Sigmoid colon (tissue), 7 donors: ENCODE data around the gene APBB1IP. TPM values are rescaled to one million over a fixed set of nuclear protein-coding genes. Genes with fewer than 3 reads are reported as not detected.

Experiments
- DNase-seq: peaks from one replicate; pipeline ENCODE4 v3.0.0-alpha.2; 2019
- H3K27ac ChIP-seq, 4 donors: fragments of 200-600 bp; sonication (generic); one replicate each; pipeline ENCODE4 v1.5.1; 2016 to 2019; ENCODE audit warnings: mild to moderate bottlenecking in 1 of 4
- H3K27me3 ChIP-seq, 3 donors: fragments of 200-600 bp; sonication (generic); one replicate each; pipeline ENCODE4 v1.5.1; 2019; ENCODE audit warnings: mild to moderate bottlenecking in 1 of 3
- H3K36me3 ChIP-seq, 4 donors: fragments of 200-600 bp; sonication (generic); one replicate each; pipeline ENCODE4 v1.5.1; 2016 to 2019
- H3K4me1 ChIP-seq, 4 donors: fragments of 200-600 bp; sonication (generic); one replicate each; pipeline ENCODE4 v1.5.1; 2017 to 2019
- H3K4me3 ChIP-seq, 4 donors: fragments of 200-600 bp; sonication (generic); one replicate each; pipeline ENCODE4 v1.5.1; 2017 to 2019; ENCODE audit warnings: mild to moderate bottlenecking in 2 of 4, moderate library complexity in 1 of 4
- H3K9me3 ChIP-seq, 4 donors: fragments of 200-600 bp in 3 of 4; sonication (generic) in 3 of 4; one replicate each; pipeline versions ENCODE4 v1.5.1 to v1.6.1; 2013 to 2019
- CTCF ChIP-seq, 4 experiments: fragments of 450-650 bp in 3 of 4; fragments of 200-600 bp in 1 of 4; IDR thresholded peaks; one replicate each; pipeline ENCODE4 v1.5.1; 2016 to 2019; ENCODE audit warnings: antibody characterized with exemption in 4 of 4, mild to moderate bottlenecking in 3 of 4, moderate library complexity in 2 of 4
- EP300 ChIP-seq, 4 donors: sonication (generic); formaldehyde crosslinking; IDR thresholded peaks; one replicate each; pipeline ENCODE4 v1.6.1; 2017; ENCODE audit warnings: antibody characterized with exemption in 4 of 4
- POLR2A ChIP-seq, 2 donors: fragments of 450-650 bp; IDR thresholded peaks; one replicate each; pipeline ENCODE4 v1.6.1; 2016; ENCODE audit warnings: antibody characterized with exemption in 2 of 2, mild to moderate bottlenecking in 2 of 2, moderate library complexity in 2 of 2
- POLR2AphosphoS5 ChIP-seq, 4 donors: sonication (generic); formaldehyde crosslinking; IDR thresholded peaks; one replicate each; pipeline ENCODE4 v1.6.1; 2017; ENCODE audit warnings: antibody characterized with exemption in 4 of 4
- WGBS, 2 donors: extraction: QIAGEN DNeasy Blood & Tissue Kit; methylation state at CpG; one replicate each; pipeline ENCODE4 v1.1.7; 2013; 5-methylcytosine and 5-hydroxymethylcytosine counted together
- intact Hi-C: fragments of 100-400 bp; cut with DNase I; formaldehyde crosslinking; loops from one replicate; pipeline ENCODE4 v1.15.1; 2023
- polyA plus RNA-seq, 3 donors: library from polyadenylated mRNA; stranded (reverse); fragments of 200-250 nt; gene quantifications; one replicate each; pipeline ENCODE4 v1.2.3, GENCODE V29; 2013
- total RNA-seq, 4 donors: library from RNA; depleted of rRNA; stranded (reverse); fragments of >200 nt; gene quantifications; one replicate each; pipeline ENCODE4 v1.1.0, GENCODE V29; 2016
- donor health status: healthy with polysubstance abuse.
- donor health status: Bipolar disorder and iron deficiency.
- donor health status: healthy.

Gene APBB1IP
- total and polyA plus RNA-seq, 7 donors, result 1.4 to 11.4 (median 3.5) TPM

- Histone ChIP-seq H3K36me3 (no peaks in the 10 kb centered on the region), H3K27ac (no peak overlapping the region), H3K4me1 (no peaks in the 10 kb centered on the region), H3K4me3 (no peak overlapping the region), H3K27me3 (no peaks in the 10 kb centered on the region), H3K9me3 (no peaks in the 10 kb centered on the region)
- no peak for DNase-seq
- TF ChIP-seq POLR2AphosphoS5 (IDR thresholded peaks at IDR 0.05) (no peak), CTCF (IDR thresholded peaks at IDR 0.05) (no peak), POLR2A (IDR thresholded peaks at IDR 0.05) (no peak), EP300 (IDR thresholded peaks at IDR 0.05) (no peak)
- intact Hi-C loops, result no loop called here
- 69 to 90% methylated on average over 10 of the region's 10 CpGs for WGBS, 2 donors
These were observed 39.9 kb downstream of the APBB1IP start for GRCh38 chr10:26478061-26478460.

GRCh38 chr10:26479766-26480492, 41.8 kb downstream of the APBB1IP start:
- no peaks in the 10 kb centered on the region for H3K36me3 ChIP-seq
- no peak for TF ChIP-seq POLR2A (IDR thresholded peaks at IDR 0.05)
- TF ChIP-seq CTCF (IDR thresholded peaks at IDR 0.05), result no peak
- no peak for TF ChIP-seq POLR2AphosphoS5 (IDR thresholded peaks at IDR 0.05)
- TF ChIP-seq EP300 (IDR thresholded peaks at IDR 0.05), result no peak
- 66 to 72% methylated on average over 6 of the region's 6 CpGs for WGBS, 2 donors
- intact Hi-C loops, result no loop called here
- no peaks in the 10 kb centered on the region for H3K4me1 ChIP-seq
- H3K4me3 ChIP-seq, result no peak overlapping the region
- H3K27me3 ChIP-seq, result no peaks in the 10 kb centered on the region
- H3K27ac ChIP-seq, result peak overlapping the region in 2 of 4 donors; percentile 6 to 47
- H3K9me3 ChIP-seq, result no peaks in the 10 kb centered on the region
- DNase-seq, result no peak

GRCh38 chr10:26481315-26481692, 43.2 kb downstream of the APBB1IP start:
- H3K27ac ChIP-seq, result peak overlapping the region in 1 of 4 donors; percentile 5
- intact Hi-C loops, result no loop called here
- no peak for TF ChIP-seq POLR2A (IDR thresholded peaks at IDR 0.05)
- TF ChIP-seq EP300 (IDR thresholded peaks at IDR 0.05), result no peak
- TF ChIP-seq POLR2AphosphoS5 (IDR thresholded peaks at IDR 0.05), result no peak
- no peak for TF ChIP-seq CTCF (IDR thresholded peaks at IDR 0.05)
- H3K4me1 ChIP-seq, result peaks cover 0 to 8% (median 2%) of the 10 kb centered on the region in 4 donors
- no peak overlapping the region for H3K4me3 ChIP-seq
- DNase-seq, result no peak
- no peaks in the 10 kb centered on the region for H3K9me3 ChIP-seq
- no peaks in the 10 kb centered on the region for H3K27me3 ChIP-seq
- no peaks in the 10 kb centered on the region for H3K36me3 ChIP-seq
- 89 to 97% methylated on average over 2 of the region's 2 CpGs for WGBS, 2 donors

GRCh38 chr10:26481914-26482550, 43.9 kb downstream of the APBB1IP start:
- Histone ChIP-seq H3K9me3 (no peaks in the 10 kb centered on the region), H3K27me3 (no peaks in the 10 kb centered on the region), H3K4me1 (peaks cover 0 to 15% (median 8%) of the 10 kb centered on the region in 4 donors), H3K36me3 (no peaks in the 10 kb centered on the region), H3K27ac (no peak overlapping the region), H3K4me3 (no peak overlapping the region)
- TF ChIP-seq EP300 (IDR thresholded peaks at IDR 0.05) (no peak), POLR2AphosphoS5 (IDR thresholded peaks at IDR 0.05) (no peak), CTCF (IDR thresholded peaks at IDR 0.05) (no peak), POLR2A (IDR thresholded peaks at IDR 0.05) (no peak)
- DNase-seq, result no peak
- intact Hi-C loops, result no loop called here
- WGBS, 2 donors, result 39 to 72% methylated on average over 8 of the region's 8 CpGs
